H1 (cell line): ENCODE results near the gene RESP18. TPM values are rescaled to one million over a fixed set of nuclear protein-coding genes. Genes with fewer than 3 reads are reported as not detected.

Experiments
- CHD7 ChIP-seq: fragments of 300-600 bp; sonication (generic); IDR thresholded peaks from 2 replicates; pipeline ENCODE4 v1.7.1; 2012; ENCODE audit warnings: low read length, moderate library complexity, mild to moderate bottlenecking, inconsistent platforms; ENCODE audit not compliant: insufficient replicate concordance
- E2F6 ChIP-seq: IDR thresholded peaks from 2 replicates; pipeline ENCODE4 v1.6.1; 2012; ENCODE audit warnings: inconsistent platforms
- RAD21 ChIP-seq, 2 experiments: IDR thresholded peaks in 1 of 2; conservative IDR thresholded peaks in 1 of 2; 2 replicates each; pipeline ENCODE4 v1.6.1; 2011; ENCODE audit warnings: low read depth in 2 of 2, low read length in 2 of 2, improper control_type of control experiment in 1 of 2, inconsistent platforms in 1 of 2, mild to moderate bottlenecking in 1 of 2, moderate library complexity in 1 of 2
- SAP30 ChIP-seq: fragments of 300-600 bp; sonication (generic); IDR thresholded peaks from 2 replicates; pipeline ENCODE4 v1.7.1; 2012; ENCODE audit warnings: low read length, moderate library complexity, mild to moderate bottlenecking, inconsistent platforms; ENCODE audit not compliant: insufficient read depth, insufficient replicate concordance
- polyA plus RNA-seq, 7 experiments: library from polyadenylated mRNA; depleted of rRNA in 3 of 7; stranded (reverse) in 5 of 7; unstranded in 2 of 7; fragments of >200 nt in 5 of 7; fragments of 200-250 nt in 2 of 7; gene quantifications; 1 replicate in 5 of 7; 2 replicates in 1 of 7; 4 replicates in 1 of 7; pipeline versions ENCODE4 v1.2.1 to v1.2.3, GENCODE V29; 2011 to 2013; ENCODE audit warnings: missing spikeins in 2 of 7, mixed read lengths in 2 of 7
- total RNA-seq: library from RNA; stranded (reverse); fragmentation: NEBNext Ultra II Directional; extraction: Animal tissue kit (Norgen Biotek cat#: 25700); gene quantifications from 2 replicates; pipeline ENCODE4 v1.2.1, GENCODE V29; 2021

Gene RESP18
- total and polyA plus RNA-seq, 2 of the 8 experiments (the other 6 are each of a cell fraction or from before 2014, with no cell fraction given), result not detected

GRCh38 chr2:219291910-219292490, 40.5 kb downstream of the RESP18 start (continued):
- TF ChIP-seq RAD21 (IDR thresholded peaks at IDR 0.05 in 1 of 2, conservative IDR thresholded peaks at IDR 0.05 in 1 of 2; ENCODE audit: low read depth in 2 of 2, low read length in 2 of 2), result no peak
- TF ChIP-seq CHD7, result no peak
- TF ChIP-seq SAP30, result no peak
- no peak for TF ChIP-seq E2F6
